OCI-LY3 (cell line): ENCODE data around the gene NID1.

ENCODE experiments used
- CTCF ChIP-seq: fragments of 200-600, 300-600 bp; sonication (generic); IDR thresholded peaks from 2 replicates; pipeline ENCODE4 v1.5.1; 2014; ENCODE audit warnings: antibody characterized with exemption, low read length, low read depth
- EZH2phosphoT487 ChIP-seq: fragments of 200-600 bp; shearing (Covaris generic); IDR thresholded peaks from 2 replicates; pipeline ENCODE4 v1.6.1; 2018; ENCODE audit warnings: antibody characterized with exemption, mixed run types, low read depth

DNA sequence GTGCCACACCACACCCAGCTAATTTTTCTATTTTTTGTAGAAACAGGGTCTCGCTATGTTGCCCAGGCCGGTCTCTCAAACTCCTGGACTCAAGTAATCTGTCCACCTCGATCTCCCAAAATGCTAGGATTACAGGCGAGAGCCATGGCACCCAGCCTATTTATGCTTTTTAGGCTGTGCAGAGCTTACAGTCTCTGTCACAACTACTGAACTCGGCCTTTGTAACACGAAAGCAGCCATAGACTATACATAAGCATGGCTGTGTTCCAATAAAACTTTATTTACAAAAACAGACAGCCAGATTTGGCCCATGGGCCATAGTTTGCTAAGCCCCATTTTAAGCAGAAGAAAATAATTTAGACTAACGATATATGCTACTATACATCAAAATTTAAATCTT, 54.4 kb downstream of the NID1 start:
- TF ChIP-seq CTCF: no peak
- no peak for TF ChIP-seq EZH2phosphoT487
